A673 (cell line): ENCODE measurements around the gene CALN1. TPM values are rescaled to one million over a fixed set of nuclear protein-coding genes. Genes with fewer than 3 reads are reported as not detected.

ENCODE experiments used
- BruUV-seq: library from RNA; stranded (reverse); fragments of 400-500 nt; replicated peaks from 2 replicates; lab custom pipeline; 2021; lab: Mats Ljungman, UMichigan
- CTCF ChIA-PET: fragments of 300-600 bp; sonication (Branson Sonifier 250); formaldehyde crosslinking; loops from one replicate; lab custom pipeline; 2022; ENCODE audit warnings: antibody characterized with exemption; lab: Charles Lee
- POLR2A ChIA-PET: fragments of 300-600 bp; sonication (Branson Sonifier 250); formaldehyde crosslinking; loops from one replicate; lab custom pipeline; 2022; ENCODE audit warnings: antibody characterized with exemption; ENCODE audit not compliant: low non-redundant PET; lab: Charles Lee
- DNase-seq: peaks from one replicate; pipeline ENCODE4 v3.0.0-alpha.2; 2015; ENCODE audit warnings: low spot score
- H3K27ac ChIP-seq: fragments of 200-600 bp; sonication (generic); 2 replicates; pipeline ENCODE4 v1.5.1; 2016; ENCODE audit warnings: mixed run types, low read depth, mild to moderate bottlenecking, mixed read lengths, antibody characterized with exemption, low read length; ENCODE audit not compliant: poor library complexity, severe bottlenecking
- H3K27me3 ChIP-seq: fragments of 200-600 bp; sonication (generic); replicated peaks from 2 replicates; pipeline ENCODE4 v1.6.1; 2017; ENCODE audit warnings: mixed run types, low read depth, mild to moderate bottlenecking, mixed read lengths, antibody characterized with exemption, low read length; ENCODE audit not compliant: insufficient read depth, poor library complexity
- H3K36me3 ChIP-seq: fragments of 200-600 bp; sonication (generic); 2 replicates; pipeline ENCODE4 v1.6.1; 2016; ENCODE audit warnings: mixed run types, mild to moderate bottlenecking, mixed read lengths, antibody characterized with exemption, low read length; ENCODE audit not compliant: insufficient read depth, poor library complexity, severe bottlenecking
- H3K4me1 ChIP-seq: fragments of 200-600 bp; sonication (generic); 2 replicates; pipeline ENCODE4 v1.6.1; 2017; ENCODE audit warnings: mixed run types, mild to moderate bottlenecking, mixed read lengths, antibody characterized with exemption, low read length; ENCODE audit not compliant: insufficient read depth, poor library complexity, severe bottlenecking
- H3K4me3 ChIP-seq: fragments of 200-600 bp; sonication (generic); 2 replicates; pipeline ENCODE4 v1.5.1; 2016; ENCODE audit warnings: low read depth, mixed run types, mild to moderate bottlenecking, mixed read lengths, low read length; ENCODE audit not compliant: poor library complexity, severe bottlenecking
- H3K9me3 ChIP-seq: fragments of 200-600 bp; sonication (generic); 2 replicates; pipeline ENCODE4 v1.6.1; 2016; ENCODE audit warnings: mixed run types, low read depth, mild to moderate bottlenecking, mixed read lengths, antibody characterized with exemption, low read length; ENCODE audit not compliant: poor library complexity, severe bottlenecking
- EZH2 ChIP-seq: fragments of 200-600 bp; sonication (generic); IDR thresholded peaks from 2 replicates; pipeline ENCODE4 v1.6.1; 2017; ENCODE audit warnings: borderline replicate concordance, low read depth, mild to moderate bottlenecking, mixed read lengths, antibody characterized with exemption, low read length; ENCODE audit not compliant: poor library complexity, severe bottlenecking
- intact Hi-C: fragments of 100-400 bp; cut with micrococcal nuclease; formaldehyde crosslinking; loops from one replicate; pipeline ENCODE4 v1.10.0; 2022; ENCODE audit not compliant: unreplicated experiment
- total RNA-seq: library from RNA; stranded (reverse); gene quantifications from 2 replicates; pipeline ENCODE4 v1.2.3, GENCODE V29; 2021
- TF ChIP-seq, protein P1 (sequence below): fragments of 300-800, 200-600 bp; sonication (generic); conservative IDR thresholded peaks from 2 replicates; pipeline ENCODE4 v1.5.1; 2017; ENCODE audit warnings: low read depth, mild to moderate bottlenecking, antibody characterized with exemption, low read length, moderate library complexity, mixed read lengths

Gene CALN1
- total RNA-seq, 1 experiment from 2014 or later = not detected

GRCh38 chr7:72156671-72157070 is 255.5 kb downstream of the CALN1 start:
- Histone ChIP-seq H3K4me3 (no peak overlapping the region), H3K27me3 (no peaks in the 10 kb centered on the region), H3K4me1 (no peaks in the 10 kb centered on the region), H3K27ac (no peak overlapping the region), H3K36me3 (no peaks in the 10 kb centered on the region), H3K9me3 (peaks cover 25% of the 10 kb centered on the region)
- intact Hi-C loops = no loop called here
- ChIA-PET CTCF (no interaction called here), POLR2A (no interaction called here)
- TF ChIP-seq, protein P1, sequence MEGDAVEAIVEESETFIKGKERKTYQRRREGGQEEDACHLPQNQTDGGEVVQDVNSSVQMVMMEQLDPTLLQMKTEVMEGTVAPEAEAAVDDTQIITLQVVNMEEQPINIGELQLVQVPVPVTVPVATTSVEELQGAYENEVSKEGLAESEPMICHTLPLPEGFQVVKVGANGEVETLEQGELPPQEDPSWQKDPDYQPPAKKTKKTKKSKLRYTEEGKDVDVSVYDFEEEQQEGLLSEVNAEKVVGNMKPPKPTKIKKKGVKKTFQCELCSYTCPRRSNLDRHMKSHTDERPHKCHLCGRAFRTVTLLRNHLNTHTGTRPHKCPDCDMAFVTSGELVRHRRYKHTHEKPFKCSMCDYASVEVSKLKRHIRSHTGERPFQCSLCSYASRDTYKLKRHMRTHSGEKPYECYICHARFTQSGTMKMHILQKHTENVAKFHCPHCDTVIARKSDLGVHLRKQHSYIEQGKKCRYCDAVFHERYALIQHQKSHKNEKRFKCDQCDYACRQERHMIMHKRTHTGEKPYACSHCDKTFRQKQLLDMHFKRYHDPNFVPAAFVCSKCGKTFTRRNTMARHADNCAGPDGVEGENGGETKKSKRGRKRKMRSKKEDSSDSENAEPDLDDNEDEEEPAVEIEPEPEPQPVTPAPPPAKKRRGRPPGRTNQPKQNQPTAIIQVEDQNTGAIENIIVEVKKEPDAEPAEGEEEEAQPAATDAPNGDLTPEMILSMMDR = no peak
- TF ChIP-seq EZH2 = no peak
- DNase-seq = no peak
- no TSS peak for BruUV-seq

GRCh38 chr7:72153132-72153512 is 259.0 kb downstream of the CALN1 start:
- H3K9me3 ChIP-seq = peaks cover 20% of the 10 kb centered on the region
- ChIA-PET CTCF (no interaction called here), POLR2A (no interaction called here)
- no peaks in the 10 kb centered on the region for H3K27me3 ChIP-seq
- no TSS peak for BruUV-seq
- TF ChIP-seq, protein P1 = no peak
- TF ChIP-seq EZH2 = no peak
- H3K4me1 ChIP-seq = no peaks in the 10 kb centered on the region
- no peak overlapping the region for H3K4me3 ChIP-seq
- DNase-seq = no peak
- H3K36me3 ChIP-seq = no peaks in the 10 kb centered on the region
- no peak overlapping the region for H3K27ac ChIP-seq
- intact Hi-C loops = no loop called here

GRCh38 chr7:72152161-72153131 is 259.7 kb downstream of the CALN1 start:
- TF ChIP-seq, protein P1 = no peak
- TF ChIP-seq EZH2 = no peak
- Histone ChIP-seq H3K4me1 (no peaks in the 10 kb centered on the region), H3K27me3 (no peaks in the 10 kb centered on the region), H3K27ac (no peak overlapping the region), H3K4me3 (no peak overlapping the region), H3K36me3 (no peaks in the 10 kb centered on the region), H3K9me3 (peaks cover 18% of the 10 kb centered on the region)
- POLR2A ChIA-PET = no interaction called here
- CTCF ChIA-PET = no interaction called here
- no peak for DNase-seq
- no TSS peak for BruUV-seq
- intact Hi-C loops = no loop called here
